ENCODE data around the gene JADE3.

- TF ChIP-seq CTCF (IDR thresholded peaks at IDR 0.05; ENCODE audit: borderline replicate concordance, extremely low read depth, low read length, poor library complexity, severe bottlenecking) (no peak), EZH2 (IDR thresholded peaks at IDR 0.05; ENCODE audit: borderline replicate concordance, low read depth, low read length, severe bottlenecking) (no peak)
Observed at GRCh38 chrX:46961574-46962283, 49.5 kb downstream of the JADE3 start.

Measured in DND-41 (cell line).